ENCODE measurements around the gene LCN10.

LCN10 gene

GRCh38 chr9:136700304-136700703 is 42.4 kb downstream of the LCN10 start:
- no peak for DNase-seq (ENCODE audit: low spot score)
- TF ChIP-seq, protein P1, sequence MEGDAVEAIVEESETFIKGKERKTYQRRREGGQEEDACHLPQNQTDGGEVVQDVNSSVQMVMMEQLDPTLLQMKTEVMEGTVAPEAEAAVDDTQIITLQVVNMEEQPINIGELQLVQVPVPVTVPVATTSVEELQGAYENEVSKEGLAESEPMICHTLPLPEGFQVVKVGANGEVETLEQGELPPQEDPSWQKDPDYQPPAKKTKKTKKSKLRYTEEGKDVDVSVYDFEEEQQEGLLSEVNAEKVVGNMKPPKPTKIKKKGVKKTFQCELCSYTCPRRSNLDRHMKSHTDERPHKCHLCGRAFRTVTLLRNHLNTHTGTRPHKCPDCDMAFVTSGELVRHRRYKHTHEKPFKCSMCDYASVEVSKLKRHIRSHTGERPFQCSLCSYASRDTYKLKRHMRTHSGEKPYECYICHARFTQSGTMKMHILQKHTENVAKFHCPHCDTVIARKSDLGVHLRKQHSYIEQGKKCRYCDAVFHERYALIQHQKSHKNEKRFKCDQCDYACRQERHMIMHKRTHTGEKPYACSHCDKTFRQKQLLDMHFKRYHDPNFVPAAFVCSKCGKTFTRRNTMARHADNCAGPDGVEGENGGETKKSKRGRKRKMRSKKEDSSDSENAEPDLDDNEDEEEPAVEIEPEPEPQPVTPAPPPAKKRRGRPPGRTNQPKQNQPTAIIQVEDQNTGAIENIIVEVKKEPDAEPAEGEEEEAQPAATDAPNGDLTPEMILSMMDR (IDR thresholded peaks at IDR 0.05; ENCODE audit: borderline replicate concordance, control extremely low read depth, extremely low read depth, insufficient read depth, missing control alignments), result no peak
- in situ Hi-C loops (cut with MboI; ENCODE audit: low sequenced_read_pairs, unreplicated experiment), result no loop called here

GRCh38 chr9:136698635-136699246 is 44.0 kb downstream of the LCN10 start:
- TF ChIP-seq, protein P1 (IDR thresholded peaks at IDR 0.05; ENCODE audit: borderline replicate concordance, control extremely low read depth, extremely low read depth, insufficient read depth, missing control alignments), result no peak
- no peak for DNase-seq (ENCODE audit: low spot score)
- in situ Hi-C loops (cut with MboI; ENCODE audit: low sequenced_read_pairs, unreplicated experiment), result no loop called here

DNA sequence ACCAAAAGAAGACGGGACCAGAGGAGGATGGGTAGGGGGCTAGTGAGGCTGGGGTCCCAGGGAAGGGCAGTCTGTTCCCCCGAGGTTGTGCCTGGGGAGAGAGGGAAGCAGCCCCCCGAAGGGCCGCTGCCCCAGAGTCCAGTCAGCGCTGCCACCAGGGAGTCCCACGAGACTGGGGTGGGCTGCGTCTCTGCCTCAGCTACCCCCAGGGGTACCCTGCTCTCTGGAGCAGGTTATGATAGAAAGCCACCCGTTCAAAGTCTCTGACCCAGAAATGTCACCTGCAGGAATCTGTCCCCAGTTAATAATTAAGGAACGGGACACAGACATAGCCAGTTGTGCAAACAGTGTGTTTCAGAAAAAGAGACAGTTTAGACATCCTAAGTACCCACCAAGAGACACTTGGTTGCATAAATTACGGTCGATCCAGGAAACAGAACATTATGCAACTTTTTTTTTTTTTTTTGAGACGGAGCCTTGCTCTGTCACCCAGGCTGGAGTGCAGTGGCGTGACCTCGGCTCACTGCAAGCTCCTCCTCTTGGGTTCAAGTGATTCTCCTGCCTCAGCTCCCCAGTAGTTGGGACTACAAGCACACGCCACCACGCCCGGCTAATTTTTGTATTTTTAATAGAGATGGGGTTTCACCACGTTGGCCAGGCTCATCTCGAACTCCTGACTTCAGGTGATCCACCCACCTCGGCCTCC is 44.8 kb downstream of the LCN10 start:
- in situ Hi-C loops (cut with MboI; ENCODE audit: low sequenced_read_pairs, unreplicated experiment), result no loop called here
- no peak for DNase-seq (ENCODE audit: low spot score)
- TF ChIP-seq, protein P1 (IDR thresholded peaks at IDR 0.05; ENCODE audit: borderline replicate concordance, control extremely low read depth, extremely low read depth, insufficient read depth, missing control alignments), result no peak

GRCh38 chr9:136697146-136697820 is 45.5 kb downstream of the LCN10 start:
- no peak for DNase-seq (ENCODE audit: low spot score)
- in situ Hi-C loops (cut with MboI; ENCODE audit: low sequenced_read_pairs, unreplicated experiment), result no loop called here
- TF ChIP-seq, protein P1 (IDR thresholded peaks at IDR 0.05; ENCODE audit: borderline replicate concordance, control extremely low read depth, extremely low read depth, insufficient read depth, missing control alignments), result no peak

- in situ Hi-C loops (cut with MboI; ENCODE audit: low sequenced_read_pairs, unreplicated experiment), result no loop called here
- no peak for DNase-seq (ENCODE audit: low spot score)
- TF ChIP-seq, protein P1 (IDR thresholded peaks at IDR 0.05; ENCODE audit: borderline replicate concordance, control extremely low read depth, extremely low read depth, insufficient read depth, missing control alignments), result no peak
Measured at GRCh38 chr9:136696502-136696901, 46.2 kb downstream of the LCN10 start.

DNA sequence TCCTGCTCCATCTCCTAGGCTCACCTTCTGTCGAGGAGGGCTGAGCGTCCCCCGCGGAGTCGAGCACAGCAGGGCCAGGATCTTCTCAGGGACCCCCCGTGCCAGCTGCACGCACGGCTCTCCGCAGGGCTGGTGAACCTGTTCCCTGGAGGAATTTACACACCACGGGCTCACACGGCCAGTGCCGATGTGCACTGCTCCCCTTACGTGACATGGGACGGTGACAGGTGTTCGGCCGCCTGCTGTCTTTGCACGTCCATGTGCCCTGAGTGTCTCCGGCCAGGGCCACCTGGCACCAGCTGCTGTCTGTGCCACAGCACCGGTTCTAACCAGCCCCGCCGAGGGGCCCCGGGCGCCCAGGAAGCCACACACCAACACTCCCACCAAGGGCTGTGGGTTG is 46.8 kb downstream of the LCN10 start:
- no peak for DNase-seq (ENCODE audit: low spot score)
- in situ Hi-C loops (cut with MboI; ENCODE audit: low sequenced_read_pairs, unreplicated experiment), result no loop called here
- TF ChIP-seq, protein P1 (IDR thresholded peaks at IDR 0.05; ENCODE audit: borderline replicate concordance, control extremely low read depth, extremely low read depth, insufficient read depth, missing control alignments), result no peak

All from GM13976 (cell line).